GM12878 (cell line): ENCODE measurements around the gene SARS1. TPM values are rescaled to one million over a fixed set of nuclear protein-coding genes. Genes with fewer than 3 reads are reported as not detected.

ENCODE experiments used
- ATAC-seq: fragments of 200-7000 bp; cut with Tn5 transposase; 3 replicates; pipeline ENCODE4 v1.9.1; 2020; ENCODE audit warnings: mild to moderate bottlenecking, moderate library complexity
- BruUV-seq: library from RNA; stranded (reverse); fragments of 400-500 nt; replicated peaks from 2 replicates; lab custom pipeline; 2021; lab: Mats Ljungman, UMichigan
- CTCF ChIA-PET: fragments of 300-600 bp; sonication (Branson Sonifier 250); formaldehyde crosslinking; extraction: SDS; loops from one replicate; lab custom pipeline; 2021; ENCODE audit warnings: inconsistent platforms; lab: Yijun Ruan, JAX
- POLR2A ChIA-PET: fragments of 350-600 bp; formaldehyde crosslinking; extraction: SDS; loops from one replicate; lab custom pipeline; 2021; ENCODE audit warnings: inconsistent platforms; lab: Charles Lee
- RAD21 ChIA-PET: fragments of 300-600 bp; sonication (Branson Sonifier 250); formaldehyde crosslinking; loops from one replicate; lab custom pipeline; 2023; ENCODE audit warnings: antibody characterized with exemption; ENCODE audit not compliant: unreplicated experiment; lab: Charles Lee
- SMC1A ChIA-PET: fragments of 300-600 bp; sonication (Branson Sonifier 250); formaldehyde crosslinking; loops from one replicate; lab custom pipeline; 2023; ENCODE audit not compliant: unreplicated experiment, uncharacterized antibody; lab: Charles Lee
- DNase-seq: peaks from one replicate; pipeline ENCODE4 v3.0.0-alpha.2; 2011; ENCODE audit warnings: low read depth, low spot score
- FAIRE-seq: peaks from 3 replicates; lab custom pipeline; 2011; peaks lifted over from hg19 to GRCh38; lab: Jason Lieb, UNC
- H2AFZ ChIP-seq: 2 replicates; pipeline ENCODE4 v1.6.0; 2011; ENCODE audit warnings: low read depth, low read length, control low read depth; ENCODE audit not compliant: control insufficient read depth
- H3K27ac ChIP-seq: 2 replicates; pipeline ENCODE4 v1.5.1; 2011; ENCODE audit warnings: control low read depth; ENCODE audit not compliant: control insufficient read depth, insufficient read depth
- H3K27me3 ChIP-seq, 2 experiments: replicated peaks in 1 of 2; 2 replicates each; pipeline versions ENCODE4 v1.6.0 to v1.6.1; 2011; ENCODE audit warnings: low read length in 1 of 2; ENCODE audit not compliant: control insufficient read depth in 2 of 2, insufficient read depth in 2 of 2
- H3K36me3 ChIP-seq, 2 experiments: 2 replicates each; pipeline ENCODE4 v1.5.1; 2011; ENCODE audit warnings: low read length in 1 of 2; ENCODE audit not compliant: control insufficient read depth in 2 of 2, insufficient read depth in 2 of 2
- H3K4me1 ChIP-seq: 2 replicates; pipeline ENCODE4 v1.6.1; 2011; ENCODE audit warnings: mild to moderate bottlenecking, low read length, moderate library complexity, mixed read lengths; ENCODE audit not compliant: control insufficient read depth, insufficient read depth
- H3K4me2 ChIP-seq: 2 replicates; pipeline ENCODE4 v1.6.0; 2011; ENCODE audit warnings: control low read depth; ENCODE audit not compliant: control insufficient read depth, insufficient read depth
- H3K4me3 ChIP-seq: fragments of 200-600 bp; sonication (generic); 2 replicates; pipeline ENCODE4 v1.5.1; 2016
- H3K79me2 ChIP-seq: 2 replicates; pipeline ENCODE4 v1.6.0; 2011; ENCODE audit warnings: low read length; ENCODE audit not compliant: control insufficient read depth, insufficient read depth
- H3K9ac ChIP-seq: 2 replicates; pipeline ENCODE4 v1.8.0; 2011; ENCODE audit warnings: low read length, control low read depth, mixed read lengths; ENCODE audit not compliant: control insufficient read depth, insufficient read depth
- H3K9me3 ChIP-seq: replicated peaks from 3 replicates; pipeline ENCODE4 v1.5.1; 2011; ENCODE audit warnings: mild to moderate bottlenecking, low read length; ENCODE audit not compliant: control insufficient read depth, insufficient read depth
- H4K20me1 ChIP-seq: 2 replicates; pipeline ENCODE4 v1.6.0; 2011; ENCODE audit not compliant: control insufficient read depth, insufficient read depth
- CBFB ChIP-seq: IDR thresholded peaks from 2 replicates; pipeline ENCODE4 v1.6.1; 2016; ENCODE audit warnings: antibody characterized with exemption, low read depth
- NFXL1 ChIP-seq: fragments of 450-650 bp; IDR thresholded peaks from 2 replicates; pipeline ENCODE4 v1.6.1; 2017; ENCODE audit warnings: antibody characterized with exemption, mild to moderate bottlenecking, borderline replicate concordance
- RUNX3 ChIP-seq: IDR thresholded peaks from 2 replicates; pipeline ENCODE4 v1.6.1; 2012; ENCODE audit warnings: low read length, inconsistent platforms
- SRF ChIP-seq, 2 experiments: IDR thresholded peaks; 2 replicates each; pipeline ENCODE4 v1.6.1; 2011; ENCODE audit warnings: low read depth in 2 of 2, low read length in 2 of 2, mild to moderate bottlenecking in 1 of 2, moderate library complexity in 1 of 2
- TBL1XR1 ChIP-seq: IDR thresholded peaks from 2 replicates; pipeline ENCODE4 v1.6.1; 2012; ENCODE audit warnings: low read depth, low read length, improper control_type of control experiment
- ZNF24 ChIP-seq: fragments of 450-650 bp; IDR thresholded peaks from 2 replicates; pipeline ENCODE4 v1.6.1; 2017; ENCODE audit warnings: antibody characterized with exemption, mild to moderate bottlenecking
- ZNF384 ChIP-seq: IDR thresholded peaks from 2 replicates; pipeline ENCODE4 v1.6.1; 2012; ENCODE audit warnings: low read depth, mild to moderate bottlenecking, low read length, improper control_type of control experiment, borderline replicate concordance
- WGBS: methylation state at CpG from one replicate; pipeline ENCODE4 v1.1.6; 2016; ENCODE audit warnings: low lambda C conversion rate; ENCODE audit not compliant: insufficient replicate concordance, insufficient coverage; ENCODE audit errors: missing lambda C conversion rate; 5-methylcytosine and 5-hydroxymethylcytosine counted together
- in situ Hi-C: fragments of 300-500 bp; cut with MboI; formaldehyde crosslinking; loops from 9 replicates; pipeline ENCODE4 v1.14.3; 2018; ENCODE audit warnings: mixed read lengths
- intact Hi-C: fragments of 100-400 bp; cut with micrococcal nuclease; formaldehyde crosslinking; loops from one replicate; pipeline ENCODE4 v1.14.2; 2022; ENCODE audit not compliant: unreplicated experiment
- polyA plus RNA-seq, 11 experiments: library from polyadenylated mRNA; depleted of rRNA in 4 of 11; unstranded in 6 of 11; stranded (reverse) in 5 of 11; fragments of >200 nt; fragmentation: Nextera tagmentation in 4 of 11; fragmentation: Illumina TruSeq in 1 of 11; extraction: Ambion mirVana in 4 of 11; extraction: Trizol in 1 of 11; gene quantifications; 1 replicate in 1 of 11; 2 replicates in 10 of 11; pipeline versions ENCODE4 v1.2.1 to v1.2.3, GENCODE V29; 2011 to 2016; ENCODE audit warnings: inconsistent platforms in 2 of 11, missing spikeins in 2 of 11, low read depth in 1 of 11
- total RNA-seq, 4 experiments: library from RNA; depleted of rRNA in 3 of 4; stranded (reverse); fragments of >200 nt in 3 of 4; fragmentation: Illumina TruSeq in 1 of 4; extraction: Trizol in 1 of 4; gene quantifications; 2 replicates each; pipeline versions ENCODE4 v1.2.1 to v1.2.3, GENCODE V29; 2013 to 2021
- TF ChIP-seq, protein P1 (sequence below): fragments of 450-650 bp; formaldehyde crosslinking; IDR thresholded peaks from 2 replicates; pipeline ENCODE4 v1.4.0; 2020; ENCODE audit warnings: mild to moderate bottlenecking, moderate library complexity

Gene SARS1
- total and polyA plus RNA-seq, 10 of the 15 experiments (the other 5 are each of a cell fraction or from before 2014, with no cell fraction given), result 103 to 202 (median 138) TPM

DNA sequence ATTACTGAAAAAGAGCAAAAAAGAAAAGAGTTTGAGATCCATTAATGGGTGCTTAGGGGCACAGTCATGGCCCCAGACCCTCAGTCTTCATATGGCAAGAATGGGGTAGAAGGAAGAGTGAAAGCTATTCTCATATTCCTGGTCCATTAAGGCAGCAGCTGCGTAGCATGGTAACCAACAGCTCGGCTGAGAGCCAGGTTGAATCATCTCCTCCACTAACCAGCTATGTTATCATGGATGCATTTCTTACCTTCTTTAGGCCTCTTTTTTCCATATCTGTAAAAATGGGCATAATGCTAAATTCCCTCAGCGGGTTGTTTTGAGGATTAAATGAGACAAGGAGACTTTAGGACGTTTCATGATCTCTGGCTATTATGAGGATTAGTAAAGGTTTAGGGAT is 15.0 kb upstream of the SARS1 start (continued):
- TF ChIP-seq CBFB, result no peak

DNA sequence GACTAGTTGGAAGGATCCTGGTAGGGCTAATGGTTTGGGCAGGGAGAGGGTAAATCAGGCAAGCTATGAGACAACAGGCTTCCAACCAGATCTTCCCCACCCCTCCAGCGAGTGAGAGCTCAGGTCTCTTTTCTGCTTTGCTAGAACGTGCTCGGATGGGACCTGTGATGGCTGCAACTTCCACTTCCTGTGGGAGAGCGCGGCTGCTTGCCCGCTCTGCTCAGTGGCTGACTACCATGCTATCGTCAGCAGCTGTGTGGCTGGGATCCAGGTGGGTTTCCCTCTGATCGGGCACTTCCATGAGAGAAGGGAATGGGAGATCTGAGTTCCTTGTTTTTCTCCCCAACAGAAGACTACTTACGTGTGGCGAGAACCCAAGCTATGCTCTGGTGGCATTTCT is 14.0 kb upstream of the SARS1 start:
- no peaks in the 10 kb centered on the region for H3K36me3 ChIP-seq
- BruUV-seq, result no TSS peak
- H3K4me1 ChIP-seq, result no peaks in the 10 kb centered on the region
- H3K4me2 ChIP-seq, result no peak overlapping the region
- POLR2A ChIA-PET, result interaction anchor here (0.8 kb wide), 1 partner anchor 13 kb away, joined by 3 read pairs; no protein-coding TSS in a partner anchor
- ATAC-seq (no peak), FAIRE-seq (no peak), DNase-seq (no peak)
- no peak overlapping the region for H3K27ac ChIP-seq
- CTCF ChIA-PET, result interaction anchor here (0.7 to 3.1 kb wide), 9 partner anchors 8 to 333 kb away, joined by 3 to 15 read pairs (median 4); no protein-coding TSS in a partner anchor
- WGBS, result 52% methylated on average over 10 of the region's 10 CpGs
- no peaks in the 10 kb centered on the region for H3K79me2 ChIP-seq
- intact Hi-C loops (no loop called here), in situ Hi-C loops (no loop called here)
- H3K9me3 ChIP-seq, result no peaks in the 10 kb centered on the region
- no peaks in the 10 kb centered on the region; a peak in 1 of 4 replicates for H3K27me3 ChIP-seq
- RAD21 ChIA-PET, result interaction anchor here (1.3 to 1.4 kb wide), 2 partner anchors 199 to 333 kb away, joined by 3 to 5 read pairs; partner anchors contain the start of gene SORT1
- SMC1A ChIA-PET, result interaction anchor here (0.7 kb wide), 1 partner anchor 152 kb away, joined by 4 read pairs; no protein-coding TSS in a partner anchor
- no peak overlapping the region for H3K4me3 ChIP-seq
- no peak overlapping the region for H3K9ac ChIP-seq
- no peaks in the 10 kb centered on the region for H4K20me1 ChIP-seq
- peak overlapping the region; percentile 37 for H2AFZ ChIP-seq
- no peak for TF ChIP-seq NFXL1
- TF ChIP-seq ZNF384, result no peak
- TF ChIP-seq SRF (IDR thresholded peaks at IDR 0.05; ENCODE audit: low read depth in 2 of 2, low read length in 2 of 2), result no peak
- TF ChIP-seq TBL1XR1, result no peak
- TF ChIP-seq, protein P1, sequence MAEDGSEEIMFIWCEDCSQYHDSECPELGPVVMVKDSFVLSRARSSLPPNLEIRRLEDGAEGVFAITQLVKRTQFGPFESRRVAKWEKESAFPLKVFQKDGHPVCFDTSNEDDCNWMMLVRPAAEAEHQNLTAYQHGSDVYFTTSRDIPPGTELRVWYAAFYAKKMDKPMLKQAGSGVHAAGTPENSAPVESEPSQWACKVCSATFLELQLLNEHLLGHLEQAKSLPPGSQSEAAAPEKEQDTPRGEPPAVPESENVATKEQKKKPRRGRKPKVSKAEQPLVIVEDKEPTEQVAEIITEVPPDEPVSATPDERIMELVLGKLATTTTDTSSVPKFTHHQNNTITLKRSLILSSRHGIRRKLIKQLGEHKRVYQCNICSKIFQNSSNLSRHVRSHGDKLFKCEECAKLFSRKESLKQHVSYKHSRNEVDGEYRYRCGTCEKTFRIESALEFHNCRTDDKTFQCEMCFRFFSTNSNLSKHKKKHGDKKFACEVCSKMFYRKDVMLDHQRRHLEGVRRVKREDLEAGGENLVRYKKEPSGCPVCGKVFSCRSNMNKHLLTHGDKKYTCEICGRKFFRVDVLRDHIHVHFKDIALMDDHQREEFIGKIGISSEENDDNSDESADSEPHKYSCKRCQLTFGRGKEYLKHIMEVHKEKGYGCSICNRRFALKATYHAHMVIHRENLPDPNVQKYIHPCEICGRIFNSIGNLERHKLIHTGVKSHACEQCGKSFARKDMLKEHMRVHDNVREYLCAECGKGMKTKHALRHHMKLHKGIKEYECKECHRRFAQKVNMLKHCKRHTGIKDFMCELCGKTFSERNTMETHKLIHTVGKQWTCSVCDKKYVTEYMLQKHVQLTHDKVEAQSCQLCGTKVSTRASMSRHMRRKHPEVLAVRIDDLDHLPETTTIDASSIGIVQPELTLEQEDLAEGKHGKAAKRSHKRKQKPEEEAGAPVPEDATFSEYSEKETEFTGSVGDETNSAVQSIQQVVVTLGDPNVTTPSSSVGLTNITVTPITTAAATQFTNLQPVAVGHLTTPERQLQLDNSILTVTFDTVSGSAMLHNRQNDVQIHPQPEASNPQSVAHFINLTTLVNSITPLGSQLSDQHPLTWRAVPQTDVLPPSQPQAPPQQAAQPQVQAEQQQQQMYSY, result no peak
- no peak for TF ChIP-seq ZNF24
- TF ChIP-seq RUNX3, result no peak
- TF ChIP-seq, all 136 proteins: peak for 0
